NCI-H2081 treated with DMSO at 0.1 percent for 48 hours (cell line): ENCODE results near the gene SYT1.
"Not testable (repeated sequence)": the region's sequence is repeated elsewhere in the genome, so short reads cannot be mapped to it uniquely, and the experiment has no call there.

Experiments
- DNase-seq: peaks from one replicate; lab custom pipeline; 2025; lab: John Stamatoyannopoulos, UW

Gene SYT1

GRCh38 chr12:78968226-78968625 is 103.7 kb downstream of the SYT1 start:
- DNase-seq = no peak

GRCh38 chr12:78970041-78970440 is 105.5 kb downstream of the SYT1 start:
- no peak for DNase-seq

GRCh38 chr12:78977304-78977867 is 112.8 kb downstream of the SYT1 start:
- DNase-seq = no peak

- no peak for DNase-seq
Measured at GRCh38 chr12:78994168-78994791, 129.7 kb downstream of the SYT1 start.

GRCh38 chr12:79000501-79000900 is 135.9 kb downstream of the SYT1 start:
- no peak for DNase-seq

- DNase-seq = peak; percentile 36
Measured at GRCh38 chr12:79001404-79001803, 136.8 kb downstream of the SYT1 start.

- no peak for DNase-seq
Measured at GRCh38 chr12:79006306-79006705, 141.7 kb downstream of the SYT1 start.

GRCh38 chr12:79008591-79008990 is 144.0 kb downstream of the SYT1 start:
- no peak for DNase-seq

- peak; percentile 36 for DNase-seq
Measured at GRCh38 chr12:79012636-79013035, 148.1 kb downstream of the SYT1 start.

- DNase-seq = peak; percentile 97
Measured at GRCh38 chr12:79016181-79016580, 151.6 kb downstream of the SYT1 start.

GRCh38 chr12:79019672-79020071 is 155.1 kb downstream of the SYT1 start:
- DNase-seq = no peak

GRCh38 chr12:79020106-79020505 is 155.5 kb downstream of the SYT1 start:
- DNase-seq = no peak

- no peak for DNase-seq
Measured at GRCh38 chr12:79021021-79021420, 156.4 kb downstream of the SYT1 start.

- no peak for DNase-seq
Measured at GRCh38 chr12:79023261-79023660, 158.7 kb downstream of the SYT1 start.

GRCh38 chr12:79023784-79024183 is 159.2 kb downstream of the SYT1 start:
- no peak for DNase-seq

GRCh38 chr12:79033788-79034187 is 169.2 kb downstream of the SYT1 start:
- no peak for DNase-seq

- not testable (repeated sequence) for DNase-seq
Measured at GRCh38 chr12:79044748-79045147, 180.2 kb downstream of the SYT1 start.

- not testable (repeated sequence) for DNase-seq
Measured at GRCh38 chr12:79045149-79045703, 180.7 kb downstream of the SYT1 start.

GRCh38 chr12:79046021-79046420 is 181.4 kb downstream of the SYT1 start:
- DNase-seq = no peak

- no peak for DNase-seq
Measured at GRCh38 chr12:79048962-79049361, 184.4 kb downstream of the SYT1 start.

- DNase-seq = no peak
Measured at GRCh38 chr12:79053394-79053793, 188.8 kb downstream of the SYT1 start.

- no peak for DNase-seq
Measured at GRCh38 chr12:79055926-79056674, 191.5 kb downstream of the SYT1 start.

GRCh38 chr12:79056775-79057174 is 192.2 kb downstream of the SYT1 start:
- no peak for DNase-seq
